IPS-18c (cell line): Measurements from ENCODE around the gene MPV17.
"Not testable (repeated sequence)": the region's sequence is repeated elsewhere in the genome, so short reads cannot be mapped to it uniquely, and the experiment has no call there.

Source experiments
- H3K4me3 ChIP-seq: 2 replicates; pipeline ENCODE4 v1.7.0; 2013; ENCODE audit warnings: low read depth, mild to moderate bottlenecking, low read length, moderate library complexity; ENCODE audit not compliant: insufficient read depth
- H3K9me3 ChIP-seq: one replicate; pipeline ENCODE4 v1.6.1; 2013; ENCODE audit warnings: mild to moderate bottlenecking, low read length, moderate library complexity; ENCODE audit not compliant: control insufficient read depth, insufficient read depth

MPV17 gene

GRCh38 chr2:27336173-27336572 is 13.3 kb upstream of the MPV17 start:
- no peak overlapping the region for H3K4me3 ChIP-seq
- H3K9me3 ChIP-seq: peaks cover 2% of the 10 kb centered on the region

- Histone ChIP-seq H3K4me3 (no peak overlapping the region), H3K9me3 (peaks cover 2% of the 10 kb centered on the region)
Observed at GRCh38 chr2:27335311-27335710, 12.4 kb upstream of the MPV17 start.

GRCh38 chr2:27324720-27325119 is 1.8 kb upstream of the MPV17 start:
- Histone ChIP-seq H3K4me3 (no peak overlapping the region), H3K9me3 (no peaks in the 10 kb centered on the region)

GRCh38 chr2:27323596-27324285 is 844 bp upstream of the MPV17 start:
- H3K9me3 ChIP-seq: no peaks in the 10 kb centered on the region
- H3K4me3 ChIP-seq: peak overlapping the region; percentile 100

- H3K4me3 ChIP-seq: peak overlapping the region; percentile 100
- no peaks in the 10 kb centered on the region for H3K9me3 ChIP-seq
Observed at GRCh38 chr2:27322301-27322765, 564 bp downstream of the MPV17 start.

GRCh38 chr2:27320958-27321543 is 1.8 kb downstream of the MPV17 start:
- Histone ChIP-seq H3K4me3 (no peak overlapping the region), H3K9me3 (no peaks in the 10 kb centered on the region)

GRCh38 chr2:27319839-27320238 is 3.1 kb downstream of the MPV17 start:
- not testable (repeated sequence) for H3K9me3 ChIP-seq, H3K4me3 ChIP-seq

GRCh38 chr2:27316655-27317412 is 6.1 kb downstream of the MPV17 start:
- no peaks in the 10 kb centered on the region for H3K9me3 ChIP-seq
- H3K4me3 ChIP-seq: no peak overlapping the region

- Histone ChIP-seq H3K9me3 (no peaks in the 10 kb centered on the region), H3K4me3 (no peak overlapping the region)
Observed at GRCh38 chr2:27315122-27315521, 7.8 kb downstream of the MPV17 start.

GRCh38 chr2:27314709-27315108 is 8.2 kb downstream of the MPV17 start:
- H3K9me3 ChIP-seq: no peaks in the 10 kb centered on the region

GRCh38 chr2:27313882-27314645 is 8.8 kb downstream of the MPV17 start:
- Histone ChIP-seq H3K4me3 (no peak overlapping the region), H3K9me3 (no peaks in the 10 kb centered on the region)

More at GRCh38 chr2:27314709-27315108, 8.2 kb downstream of the MPV17 start:
- no peak overlapping the region for H3K4me3 ChIP-seq

GRCh38 chr2:27312152-27312551 is 10.7 kb downstream of the MPV17 start:
- Histone ChIP-seq H3K9me3 (no peaks in the 10 kb centered on the region), H3K4me3 (no peak overlapping the region)

- Histone ChIP-seq H3K9me3 (no peaks in the 10 kb centered on the region), H3K4me3 (no peak overlapping the region)
Observed at GRCh38 chr2:27309651-27310050, 13.2 kb downstream of the MPV17 start.

GRCh38 chr2:27308359-27308881 is 14.5 kb downstream of the MPV17 start, which contains the start of gene UCN:
UCN (minus strand) TSS chr2:27308445; CDS start chr2:27307895, 550 bp downstream.
- H3K4me3 ChIP-seq: peak within 1 kb of the TSS; percentile 50

GRCh38 chr2:27307545-27308358 is 15.1 kb downstream of the MPV17 start:
- no peaks in the 10 kb centered on the region for H3K9me3 ChIP-seq
- peak overlapping the region; percentile 50 for H3K4me3 ChIP-seq

More at GRCh38 chr2:27308359-27308881, 14.5 kb downstream of the MPV17 start, which contains the start of gene UCN:
- no peaks in the 10 kb centered on the region for H3K9me3 ChIP-seq

GRCh38 chr2:27307287-27307544 is 15.7 kb downstream of the MPV17 start:
- H3K4me3 ChIP-seq: peak overlapping the region; percentile 50
- no peaks in the 10 kb centered on the region for H3K9me3 ChIP-seq
